ENCODE measurements around the gene MYEOV.

The MYEOV gene

GRCh38 chr11:69317401-69318092, 23.6 kb downstream of the MYEOV start:
- DNase-seq (ENCODE audit: low read depth): no peak

- DNase-seq (ENCODE audit: low read depth): no peak
Measured at GRCh38 chr11:69318093-69318420, 24.1 kb downstream of the MYEOV start.

- DNase-seq (ENCODE audit: low read depth): no peak
Measured at GRCh38 chr11:69319255-69320106, 25.5 kb downstream of the MYEOV start.

GRCh38 chr11:69320326-69320725, 26.4 kb downstream of the MYEOV start:
- no peak for DNase-seq (ENCODE audit: low read depth)

- DNase-seq (ENCODE audit: low read depth): no peak
Measured at GRCh38 chr11:69320756-69321741, 27.1 kb downstream of the MYEOV start.

GRCh38 chr11:69321877-69322361, 28.0 kb downstream of the MYEOV start:
- DNase-seq (ENCODE audit: low read depth): no peak

GRCh38 chr11:69325446-69325845, 31.5 kb downstream of the MYEOV start:
- DNase-seq (ENCODE audit: low read depth): no peak

GRCh38 chr11:69326622-69327219, 32.8 kb downstream of the MYEOV start:
- no peak for DNase-seq (ENCODE audit: low read depth)

GRCh38 chr11:69327741-69328191, 33.8 kb downstream of the MYEOV start:
- no peak for DNase-seq (ENCODE audit: low read depth)

GRCh38 chr11:69328231-69328630, 34.3 kb downstream of the MYEOV start:
- DNase-seq (ENCODE audit: low read depth): no peak

GRCh38 chr11:69329581-69329980, 35.6 kb downstream of the MYEOV start:
- DNase-seq (ENCODE audit: low read depth): no peak

- DNase-seq (ENCODE audit: low read depth): no peak
Measured at GRCh38 chr11:69330330-69330729, 36.4 kb downstream of the MYEOV start.

GRCh38 chr11:69333149-69333710, 39.3 kb downstream of the MYEOV start:
- no peak for DNase-seq (ENCODE audit: low read depth)

GRCh38 chr11:69333879-69334278, 39.9 kb downstream of the MYEOV start:
- DNase-seq (ENCODE audit: low read depth): no peak

- DNase-seq (ENCODE audit: low read depth): no peak
Measured at GRCh38 chr11:69335007-69335780, 41.2 kb downstream of the MYEOV start.

GRCh38 chr11:69335781-69336405, 41.9 kb downstream of the MYEOV start:
- no peak for DNase-seq (ENCODE audit: low read depth)

GRCh38 chr11:69337211-69337721, 43.3 kb downstream of the MYEOV start:
- DNase-seq (ENCODE audit: low read depth): no peak

- DNase-seq (ENCODE audit: low read depth): no peak
Measured at GRCh38 chr11:69339041-69339733, 45.2 kb downstream of the MYEOV start.

GRCh38 chr11:69339983-69340565, 46.1 kb downstream of the MYEOV start:
- DNase-seq (ENCODE audit: low read depth): no peak
